HG02588 (cell line): Measurements from ENCODE around the gene PNMA5.
"Not testable (repeated sequence)": the region's sequence is repeated elsewhere in the genome, so short reads cannot be mapped to it uniquely, and the experiment has no call there.

Source experiments
- ATAC-seq: cut with Tn5 transposase; IDR thresholded peaks from one replicate; pipeline ENCODE4 v1.9.1; 2021; ENCODE audit warnings: mild to moderate bottlenecking, moderate library complexity; ENCODE audit not compliant: unreplicated experiment

The PNMA5 gene

DNA sequence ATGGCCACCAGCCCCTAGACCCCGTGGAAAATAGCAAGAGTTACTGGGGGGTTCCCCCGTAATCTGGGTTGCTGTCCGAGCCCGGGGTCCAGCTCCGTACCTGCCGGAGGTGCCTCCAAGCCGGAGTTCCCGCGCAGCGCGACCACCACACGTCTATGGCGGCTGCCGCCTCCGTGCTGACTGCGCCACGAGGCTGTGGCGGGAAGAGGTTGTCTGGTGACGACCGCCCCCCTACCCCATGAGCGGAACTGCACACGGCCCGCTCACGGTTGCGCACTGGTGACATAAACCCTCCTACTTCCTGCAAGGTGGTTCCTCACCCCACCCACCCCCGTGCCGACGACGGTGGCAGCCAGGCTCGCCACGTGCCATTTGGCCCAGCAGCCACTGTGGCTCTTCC, at the start of gene PNMA5:
PNMA5 (minus strand) TSS at position 184 of the 400 bp plus-strand sequence. CDS start 2,518 bp downstream, outside the sequence.
- no peak for ATAC-seq

DNA sequence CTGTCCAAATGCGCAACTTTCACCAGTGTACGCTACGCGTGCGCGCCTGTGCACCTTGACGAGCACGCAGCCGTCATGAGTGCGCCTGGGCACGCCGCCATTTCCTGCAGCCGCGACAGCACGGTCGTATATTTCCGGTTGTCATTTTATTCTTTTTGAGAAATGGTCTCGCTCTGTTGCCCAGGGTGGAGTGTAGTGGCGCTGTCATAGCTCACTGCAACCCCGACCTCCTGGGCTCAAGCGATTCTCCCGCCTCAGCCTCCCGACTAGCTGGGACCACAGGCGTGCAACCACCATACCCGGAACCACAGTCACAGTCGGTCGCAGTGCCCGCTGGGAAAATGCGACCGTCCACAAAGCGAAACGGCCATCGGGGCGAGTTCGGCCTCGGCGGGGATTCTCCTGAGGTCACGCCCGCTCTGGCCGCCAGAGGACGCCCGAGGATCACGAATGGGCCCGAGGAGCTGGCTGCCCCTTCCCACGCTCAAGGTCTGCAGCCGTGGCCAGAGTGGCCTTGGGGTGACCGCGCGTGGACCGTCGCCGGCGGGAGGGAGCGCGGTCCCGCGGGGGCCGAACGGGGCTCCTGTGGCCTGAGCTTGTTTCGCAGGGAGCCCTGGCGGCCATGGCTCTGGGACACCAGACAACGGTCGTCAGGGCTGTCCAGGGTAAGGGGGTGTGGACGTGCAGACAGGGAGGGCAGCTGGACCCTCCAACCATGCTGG, 38.6 kb upstream of the PNMA5 start:
- ATAC-seq: peak; percentile 87

DNA sequence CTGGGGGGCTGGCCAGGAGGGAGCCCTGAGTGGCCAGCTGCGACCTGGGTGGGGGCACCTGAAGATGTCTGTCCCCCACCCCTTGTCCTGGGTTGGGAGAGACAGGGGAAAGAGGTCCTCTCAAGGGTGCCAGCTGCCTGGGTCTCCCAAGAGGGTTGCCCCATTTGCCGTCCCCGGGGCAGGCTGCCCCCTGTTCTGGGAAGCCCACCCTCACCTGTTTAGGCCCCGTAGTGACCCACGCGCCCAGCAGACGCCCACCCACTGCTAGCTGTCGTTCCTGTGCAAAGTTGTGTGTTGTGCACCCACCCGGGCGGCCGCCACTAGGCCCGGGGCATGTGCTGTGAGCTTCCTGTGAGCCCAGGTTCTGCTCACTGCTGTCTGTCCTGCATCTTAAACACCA, 36.9 kb upstream of the PNMA5 start:
- ATAC-seq: no peak

DNA sequence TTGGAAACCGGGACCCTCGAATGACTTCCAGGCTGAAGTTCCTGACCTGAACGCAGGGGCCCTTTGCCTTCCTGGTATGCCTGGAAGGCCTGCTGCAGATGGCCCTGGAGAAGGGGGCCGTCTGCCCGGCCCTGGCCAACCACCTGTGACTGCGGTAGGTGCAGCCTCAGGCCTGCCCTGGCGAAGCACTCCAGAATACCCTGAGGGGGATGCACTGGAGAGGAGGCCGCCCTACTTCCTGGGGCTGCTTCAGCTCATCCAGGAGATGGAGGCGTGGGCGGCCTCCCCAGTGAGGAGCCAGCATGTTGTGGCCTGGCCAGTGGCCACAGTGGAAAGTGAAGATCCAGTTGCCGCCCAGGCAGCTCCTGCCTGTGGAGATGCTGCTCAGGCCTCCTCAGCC, 36.0 kb upstream of the PNMA5 start:
- ATAC-seq: no peak

DNA sequence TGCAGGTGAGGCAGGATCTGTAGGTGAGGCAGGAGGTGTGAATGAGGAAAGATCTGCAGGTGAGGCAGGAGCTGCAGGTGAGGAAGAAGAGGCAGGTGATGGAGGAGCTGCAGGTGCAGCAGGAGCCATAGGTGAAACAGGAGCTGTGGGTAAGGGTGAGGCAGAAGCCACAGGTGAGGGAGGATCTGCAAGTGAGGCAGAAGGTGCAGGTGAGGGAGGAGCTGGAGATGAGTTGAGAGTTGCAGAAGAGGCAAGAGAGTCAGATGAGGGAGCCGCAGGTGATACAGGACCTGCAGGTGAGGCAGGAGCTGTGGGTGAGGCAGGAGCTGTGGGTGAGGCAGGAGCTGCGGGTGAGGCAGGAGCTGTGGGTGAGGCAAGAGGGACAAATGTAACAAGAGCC, 35.2 kb upstream of the PNMA5 start:
- ATAC-seq: no peak

DNA sequence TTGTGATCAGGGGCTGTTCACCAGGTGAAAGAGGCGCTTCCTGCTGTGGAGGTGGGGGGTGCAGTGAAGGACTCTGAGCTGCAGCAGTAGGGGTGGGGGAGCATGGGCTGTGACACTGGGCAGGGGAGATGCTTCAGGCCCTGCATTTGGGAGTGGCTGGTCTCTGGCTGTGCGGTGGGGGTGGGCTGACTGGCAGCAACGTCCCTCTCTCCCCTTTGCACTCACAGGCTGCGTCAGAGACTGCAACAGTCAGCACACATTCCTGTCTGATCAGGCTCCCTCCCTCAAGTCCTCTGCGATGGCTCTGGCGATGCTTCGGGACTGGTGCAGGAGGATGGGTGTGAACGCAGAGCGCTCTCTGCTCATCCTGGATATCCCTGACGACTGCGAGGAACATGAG, 34.6 kb upstream of the PNMA5 start:
- ATAC-seq: not testable (repeated sequence)

DNA sequence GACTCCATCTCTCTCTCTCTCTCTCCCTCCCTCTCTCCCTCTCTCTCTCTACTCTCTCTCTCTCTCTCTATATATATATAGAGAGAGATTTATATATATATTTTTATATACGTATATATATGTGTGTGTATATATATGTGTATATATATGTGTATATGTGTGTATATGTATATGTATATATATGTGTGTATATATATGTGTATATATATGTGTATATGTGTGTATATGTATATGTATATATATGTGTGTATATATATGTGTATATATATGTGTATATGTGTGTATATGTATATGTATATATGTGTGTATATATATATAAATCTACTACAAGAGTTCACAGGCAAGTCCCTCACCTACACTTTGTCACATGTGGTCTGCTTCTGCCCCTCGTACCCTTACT, 32.6 kb upstream of the PNMA5 start:
- ATAC-seq: not testable (repeated sequence)

DNA sequence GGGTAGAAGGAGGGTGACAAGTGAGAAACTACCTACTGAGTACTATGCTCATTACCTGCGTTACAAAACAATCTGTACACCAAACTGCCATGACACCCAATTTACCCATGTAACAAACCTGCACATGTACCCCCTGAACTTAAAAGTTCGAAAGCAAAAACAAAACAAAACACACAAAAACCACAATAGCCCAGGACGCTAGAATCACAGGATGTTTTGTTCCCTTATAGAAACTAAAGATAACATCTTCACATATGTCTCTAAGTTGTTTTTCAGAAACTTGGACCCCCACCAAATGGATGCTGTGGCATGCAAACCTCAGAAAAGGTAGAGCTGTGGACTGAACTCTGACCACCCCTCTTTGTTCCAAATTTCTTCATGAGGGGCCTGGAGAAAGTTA, 25.2 kb upstream of the PNMA5 start:
- ATAC-seq: no peak

DNA sequence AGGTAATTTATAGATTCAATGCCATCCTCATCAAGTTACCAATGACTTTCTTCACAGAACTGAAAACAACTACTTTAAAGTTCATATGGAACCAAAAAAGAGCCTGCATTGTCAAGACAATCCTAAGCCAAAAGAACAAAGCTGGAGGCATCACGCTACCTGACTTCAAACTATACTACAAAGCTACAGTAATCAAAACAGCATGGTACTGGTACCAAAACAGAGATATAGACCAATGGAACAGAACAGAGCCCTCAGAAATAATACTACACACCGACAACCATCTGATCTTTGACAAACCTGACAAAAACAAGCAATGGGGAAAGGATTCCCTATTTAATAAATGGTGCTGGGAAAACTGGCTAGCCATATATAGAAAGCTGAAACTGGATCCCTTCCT, 23.3 kb upstream of the PNMA5 start:
- ATAC-seq: not testable (repeated sequence)

DNA sequence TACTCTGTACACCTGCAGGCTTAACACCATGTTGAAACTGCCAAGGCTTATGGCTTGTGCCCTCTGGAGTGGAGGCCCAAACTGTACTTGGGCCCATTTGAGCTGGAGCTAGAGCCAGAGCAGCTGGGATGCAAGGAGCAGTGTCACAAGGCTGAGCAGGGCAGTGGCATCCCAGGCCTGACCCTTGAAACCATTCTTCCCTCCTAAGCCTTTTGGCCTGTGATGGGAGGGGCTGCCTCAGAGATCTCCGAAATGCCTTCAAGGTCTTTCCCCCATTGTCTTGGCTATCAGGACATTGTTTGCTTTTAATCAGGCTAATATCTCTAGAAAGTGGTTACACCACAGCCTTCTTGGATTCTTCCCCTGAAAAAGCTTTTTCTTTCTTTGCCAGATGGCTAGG, 10.9 kb upstream of the PNMA5 start:
- no peak for ATAC-seq

DNA sequence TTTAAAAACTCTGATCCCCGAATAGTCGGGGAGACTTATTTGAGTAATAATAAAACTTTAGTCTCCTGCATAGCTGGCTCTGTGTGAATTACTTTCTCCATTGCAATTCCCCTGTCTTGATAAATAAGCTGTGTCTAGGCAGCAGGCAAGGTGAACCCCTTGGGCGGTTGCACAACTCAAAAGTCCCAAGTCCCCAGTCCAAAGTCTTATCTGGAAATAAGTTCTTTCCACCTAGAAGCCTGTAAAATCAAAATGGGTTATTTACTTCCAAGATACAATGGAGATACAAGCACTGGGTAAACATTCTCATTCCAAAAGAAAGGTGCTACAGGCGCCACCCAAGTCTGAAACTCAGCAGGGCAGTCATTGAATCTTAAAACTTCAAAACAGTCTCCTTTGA, 10.1 kb upstream of the PNMA5 start:
- no peak for ATAC-seq

DNA sequence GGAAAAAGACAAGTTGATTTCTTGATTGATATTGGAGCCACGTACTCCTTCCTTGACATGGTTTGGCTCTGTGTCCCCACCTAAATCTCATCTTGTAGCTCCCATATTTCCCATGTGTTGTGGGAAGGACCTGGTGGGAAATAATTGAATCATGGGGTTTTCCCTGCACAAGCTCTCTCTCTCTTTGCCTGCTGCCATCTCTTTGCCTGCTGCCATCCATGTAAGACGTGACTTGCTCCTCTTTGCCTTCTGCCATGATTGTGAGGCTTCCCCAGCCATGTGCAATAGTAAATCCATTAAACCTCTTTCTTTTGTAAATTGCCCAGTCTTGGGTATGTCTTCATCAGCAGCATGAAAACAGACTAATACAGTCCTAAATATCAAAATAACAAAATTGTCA, 8.3 kb upstream of the PNMA5 start:
- ATAC-seq: not testable (repeated sequence)

DNA sequence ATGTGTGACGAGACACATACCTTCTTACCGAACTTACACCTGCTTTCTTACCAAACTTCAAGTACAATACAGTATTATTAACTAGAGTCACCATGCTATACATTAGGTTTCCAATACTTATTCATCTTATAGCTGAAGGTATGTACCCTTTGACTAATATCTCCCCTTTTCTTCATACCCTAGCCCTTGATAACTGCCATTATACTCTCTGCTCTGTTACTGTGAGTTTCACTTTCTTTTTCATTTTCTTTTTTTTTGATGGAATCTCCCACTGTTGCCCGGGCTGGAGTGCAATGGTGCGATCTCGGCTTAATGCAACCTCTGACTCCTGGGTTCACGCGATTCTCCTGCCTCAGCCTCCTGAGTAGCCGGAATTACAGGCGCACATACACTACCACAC, 3.4 kb upstream of the PNMA5 start:
- ATAC-seq: no peak

DNA sequence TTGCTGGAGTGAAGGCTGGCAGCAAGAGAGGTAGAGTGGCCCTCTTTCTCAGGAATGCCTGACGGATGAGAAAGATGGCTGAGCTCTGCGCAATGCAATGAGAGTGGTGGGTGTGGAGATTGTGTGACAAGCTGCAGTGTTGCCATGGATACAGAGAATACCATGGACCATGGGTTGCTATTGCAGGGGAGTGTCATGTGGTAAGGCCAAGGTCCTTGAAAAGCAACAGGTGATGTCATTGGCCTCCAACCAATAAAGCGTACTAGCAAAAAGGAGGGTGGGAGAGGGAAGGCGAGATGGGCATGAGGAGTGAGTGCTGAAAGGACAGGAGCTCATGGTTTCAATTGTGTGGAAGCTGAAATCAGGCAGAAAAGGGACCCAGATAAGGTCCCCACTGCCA, 1.8 kb downstream of the PNMA5 start:
- no peak for ATAC-seq

DNA sequence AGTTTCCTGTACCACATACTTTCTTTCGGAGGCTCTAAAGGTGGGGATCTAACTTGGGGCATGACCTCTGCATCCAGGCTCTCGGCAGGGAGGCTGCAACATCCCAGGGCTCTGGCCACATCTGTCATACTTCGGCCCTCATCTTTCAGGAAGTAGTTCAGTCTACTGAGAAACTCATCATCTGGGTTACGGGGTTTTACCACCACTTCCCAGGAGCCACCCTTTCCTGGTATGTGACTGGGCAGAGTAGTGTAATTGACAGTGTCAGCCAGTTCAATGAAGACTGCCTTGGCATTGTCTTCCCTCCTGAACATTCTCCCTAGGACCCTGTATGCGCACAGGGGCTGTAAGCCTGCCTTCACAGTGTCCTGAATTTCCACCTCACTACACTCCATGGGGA, 2.8 kb downstream of the PNMA5 start:
- no peak for ATAC-seq

DNA sequence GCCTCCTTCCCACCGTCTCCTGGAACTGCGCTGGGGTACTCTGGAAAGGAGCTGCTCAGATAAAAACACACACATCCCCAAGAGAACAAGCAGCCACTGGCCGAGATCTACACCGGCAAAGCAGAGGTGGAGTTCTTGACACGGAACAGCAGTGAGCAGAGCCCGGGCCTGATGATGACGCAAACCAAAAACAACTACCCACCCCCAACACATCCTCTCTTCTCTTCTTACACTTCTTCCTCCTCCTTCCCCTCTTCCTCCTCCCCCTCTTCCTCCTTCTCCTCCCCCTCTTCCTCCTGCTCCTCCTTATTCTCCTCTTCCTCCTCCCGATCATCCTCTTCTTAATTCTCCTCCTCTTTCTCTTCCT, 4.6 kb downstream of the PNMA5 start:
- no peak for ATAC-seq

DNA sequence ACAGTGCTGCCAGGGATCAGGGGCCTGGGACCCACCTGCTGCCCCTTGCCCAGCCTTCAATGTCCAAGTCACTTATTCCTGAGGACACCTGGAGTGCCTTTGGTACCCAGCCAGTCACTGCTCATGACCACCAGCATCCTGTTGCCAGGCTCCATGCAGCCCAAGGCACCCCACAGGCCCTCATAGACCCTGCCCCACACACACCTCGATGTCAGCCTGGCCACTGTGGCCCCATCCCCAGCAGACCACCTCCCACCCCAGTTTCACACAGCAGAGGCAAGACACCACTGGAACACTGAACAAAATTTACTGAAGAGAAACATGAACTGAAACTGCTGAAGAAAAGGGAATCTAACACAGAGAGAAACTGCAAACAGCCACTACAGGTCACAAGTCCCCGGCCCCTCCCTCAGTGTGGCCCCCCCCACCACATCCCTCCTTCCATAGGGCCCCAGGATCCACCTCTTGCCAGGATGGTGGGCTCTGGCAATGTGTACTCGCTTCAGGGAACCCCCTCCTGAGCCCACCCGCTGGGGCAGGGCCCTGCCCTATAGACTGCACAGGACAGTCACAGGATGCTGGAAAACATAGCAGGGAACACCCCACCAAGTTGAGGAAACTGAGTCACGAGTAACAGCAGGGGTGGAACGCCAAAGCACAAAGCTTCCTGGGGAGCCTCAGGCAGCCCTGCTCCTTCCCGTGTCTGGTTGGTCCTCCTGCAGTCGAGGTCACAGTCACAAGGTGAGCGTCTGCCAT, 5.2 kb downstream of the PNMA5 start:
- peak; percentile 67 for ATAC-seq

DNA sequence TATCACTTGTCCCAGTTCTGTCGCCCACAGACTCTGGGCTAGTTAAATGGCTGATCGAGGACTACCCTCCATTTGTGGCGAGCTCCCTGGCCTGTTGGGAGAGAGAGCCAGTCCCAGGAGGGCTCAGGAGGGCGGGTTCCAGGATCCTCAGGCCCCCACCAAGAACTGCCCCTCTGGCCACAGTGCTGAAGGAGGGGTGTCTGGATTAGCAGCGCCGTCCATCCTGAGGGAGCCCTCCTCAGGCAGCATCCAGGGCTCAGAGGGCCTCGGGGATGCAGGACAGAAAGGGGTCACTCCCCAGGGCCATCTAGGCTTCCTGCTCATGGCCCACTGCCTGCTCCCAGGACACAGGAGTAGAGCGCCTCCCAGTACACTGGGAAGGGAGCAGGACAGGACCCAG, 6.1 kb downstream of the PNMA5 start:
- ATAC-seq: no peak

DNA sequence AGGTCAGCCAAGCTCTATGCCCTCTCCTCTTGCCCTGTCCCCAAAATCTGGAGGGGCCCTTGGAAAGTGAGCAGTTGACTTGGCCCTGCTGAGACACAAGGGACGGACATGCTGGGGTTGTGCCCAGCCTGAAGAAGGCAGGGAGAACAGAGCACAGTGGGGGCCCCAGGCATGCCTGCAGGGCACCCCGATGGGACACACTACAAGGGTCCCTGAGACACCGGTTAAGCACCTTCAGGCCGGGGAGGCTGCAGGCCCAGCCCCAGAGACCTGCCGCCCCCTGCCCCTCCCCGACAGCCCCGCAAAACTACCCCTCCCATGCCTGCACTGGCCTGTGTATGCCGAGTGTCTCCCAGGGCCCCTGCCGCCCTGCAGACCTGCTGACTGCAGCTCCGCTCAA, 6.8 kb downstream of the PNMA5 start:
- not testable (repeated sequence) for ATAC-seq

DNA sequence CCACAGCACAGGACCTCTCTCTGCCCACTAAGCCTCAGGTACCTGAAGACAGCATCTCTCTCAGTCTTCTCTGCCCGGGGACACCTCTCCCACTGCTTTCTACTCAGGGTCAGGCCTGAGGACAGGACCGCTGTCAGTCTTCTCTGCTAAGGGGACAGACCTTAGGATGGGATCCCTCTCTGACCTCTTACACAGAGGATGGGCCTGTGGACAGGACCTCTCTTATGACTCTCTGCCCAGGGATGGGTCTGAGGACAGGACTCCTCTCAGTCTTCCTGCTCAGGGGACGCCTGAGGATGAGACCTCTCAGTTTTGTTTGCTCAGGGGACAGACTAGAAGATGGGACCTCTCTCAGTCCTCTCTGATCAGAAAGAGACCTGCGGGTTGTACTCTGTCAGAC, 8.5 kb downstream of the PNMA5 start:
- not testable (repeated sequence) for ATAC-seq

DNA sequence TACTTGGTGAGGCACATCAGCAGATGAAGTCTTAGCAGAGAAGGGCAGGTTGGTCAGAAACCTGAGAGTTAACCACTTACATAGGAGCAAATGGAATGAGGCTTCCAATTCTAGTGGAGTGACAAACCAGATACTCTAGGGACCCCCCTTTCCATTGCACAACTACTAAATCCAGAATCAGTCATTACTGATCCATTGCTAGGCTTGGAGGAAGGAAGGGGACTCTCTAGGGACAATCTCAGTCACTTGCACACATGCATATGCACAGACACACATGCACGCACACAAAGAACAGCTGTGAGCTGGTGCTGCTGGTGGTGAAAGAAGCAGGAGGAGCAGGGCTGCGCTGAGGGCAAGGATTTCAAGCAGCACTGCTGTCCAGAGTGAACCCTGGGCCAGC, 25.7 kb downstream of the PNMA5 start:
- no peak for ATAC-seq

DNA sequence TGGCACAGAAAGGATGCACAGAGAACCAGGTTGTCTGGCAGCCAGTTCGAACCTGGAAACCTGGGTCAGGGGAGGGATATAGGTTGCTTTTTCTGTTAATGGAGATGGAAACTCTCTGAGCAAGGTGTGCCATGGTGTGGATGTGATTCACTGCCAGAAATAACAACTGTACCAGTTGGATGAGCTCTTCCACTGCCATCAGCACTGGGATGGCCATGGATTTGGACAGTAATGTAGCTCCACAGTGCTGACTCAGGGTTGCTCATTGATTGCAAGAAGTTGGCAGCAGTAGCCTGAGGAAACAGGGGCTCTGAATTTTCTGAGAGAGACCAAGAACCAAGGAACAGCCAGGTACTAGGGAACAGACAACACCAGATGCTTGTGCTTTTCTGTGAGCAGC, 33.8 kb downstream of the PNMA5 start:
- no peak for ATAC-seq

DNA sequence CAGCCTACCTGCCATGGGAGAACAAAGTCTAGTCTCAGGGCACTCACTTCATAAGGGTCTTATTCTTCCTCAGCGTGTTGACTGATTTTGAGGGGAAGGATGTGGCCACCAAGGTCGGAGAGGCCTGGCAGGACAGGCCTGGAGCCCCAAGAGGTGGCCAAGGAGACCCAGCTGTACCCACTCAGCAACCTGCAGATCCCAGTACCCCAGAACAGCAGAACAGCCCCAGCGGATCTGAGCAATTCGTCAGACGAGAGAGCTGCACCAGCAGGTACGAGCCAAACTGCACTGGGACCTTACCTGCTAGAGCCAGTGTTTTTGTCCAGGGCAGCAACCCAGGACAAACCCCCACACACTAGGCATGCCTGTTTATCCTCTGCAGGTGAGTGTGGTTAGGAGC, 34.3 kb downstream of the PNMA5 start:
- ATAC-seq: no peak
